EL (cell line): ENCODE data around the gene CNNM3.
"Not testable (repeated sequence)": the region's sequence is repeated elsewhere in the genome, so short reads cannot be mapped to it uniquely, and the experiment has no call there.

Experiments
- DNase-seq: peaks from one replicate; pipeline ENCODE4 v3.0.0-alpha.2; 2016

Gene CNNM3

GRCh38 chr2:96800061-96801004 lies 15.7 kb upstream of the CNNM3 start:
- DNase-seq: no peak

DNA sequence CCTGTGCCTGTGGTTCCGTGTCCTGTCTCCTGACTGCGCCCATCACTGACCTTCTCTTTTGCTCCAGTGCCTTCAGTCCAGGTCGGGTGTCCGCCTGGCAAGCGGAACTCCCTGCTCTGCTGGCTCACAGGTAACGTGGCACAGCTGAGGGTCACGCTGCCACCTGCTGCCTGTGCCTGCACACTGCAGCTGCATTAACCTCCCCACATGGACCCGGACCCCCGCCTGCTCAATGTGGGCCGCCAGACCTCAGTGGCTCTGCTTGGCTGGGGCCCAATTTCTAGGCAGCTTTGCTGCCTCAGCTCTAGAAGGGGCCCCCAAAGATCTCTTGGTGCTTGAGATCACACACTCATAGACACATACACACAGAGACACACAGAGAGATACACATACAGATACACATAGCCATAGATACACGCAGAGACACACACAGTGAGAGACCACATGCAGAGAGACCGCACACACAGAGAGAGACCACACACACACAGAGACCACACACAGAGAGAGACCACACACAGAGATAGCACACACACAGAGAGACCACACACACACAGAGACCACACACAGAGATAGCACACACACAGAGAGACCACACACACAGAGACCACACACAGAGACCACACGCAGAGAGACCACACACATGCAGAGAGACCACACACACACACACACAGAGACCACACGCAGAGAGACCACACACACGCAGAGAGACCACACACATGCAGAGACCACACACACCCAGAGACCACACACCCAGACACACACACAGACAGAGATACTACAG lies 14.9 kb upstream of the CNNM3 start:
- DNase-seq: peak; percentile 27

GRCh38 chr2:96801786-96802595 lies 14.1 kb upstream of the CNNM3 start:
- DNase-seq: no peak

- DNase-seq: no peak
Measured at GRCh38 chr2:96802721-96803120, 13.3 kb upstream of the CNNM3 start.

DNA sequence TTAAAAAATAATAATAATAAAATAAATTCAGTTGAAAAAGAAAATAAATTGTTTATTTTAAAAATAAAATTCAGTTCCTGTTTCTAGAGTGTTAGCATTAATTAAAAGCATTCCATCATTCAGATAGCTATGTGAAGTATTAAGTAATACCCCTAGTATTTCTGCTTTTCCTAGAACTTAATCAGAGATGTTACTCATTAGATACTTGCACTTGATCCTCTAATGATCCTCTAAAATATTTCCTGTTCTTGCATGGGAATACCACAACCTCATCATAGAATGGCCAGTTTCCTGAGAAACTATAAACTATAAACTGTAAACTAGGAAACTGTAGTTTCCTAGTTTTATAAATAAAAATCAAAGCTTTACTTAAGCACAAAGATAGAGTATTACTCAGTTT lies 11.1 kb upstream of the CNNM3 start:
- DNase-seq: no peak

- not testable (repeated sequence) for DNase-seq
Measured at GRCh38 chr2:96805946-96806345, 10.1 kb upstream of the CNNM3 start.

- no peak for DNase-seq
Measured at GRCh38 chr2:96806468-96807126, 9.5 kb upstream of the CNNM3 start.

GRCh38 chr2:96807127-96807471 lies 9.0 kb upstream of the CNNM3 start:
- no peak for DNase-seq

- no peak for DNase-seq
Measured at GRCh38 chr2:96808176-96808837, 7.8 kb upstream of the CNNM3 start.

GRCh38 chr2:96809216-96809882 lies 6.7 kb upstream of the CNNM3 start:
- DNase-seq: no peak

DNA sequence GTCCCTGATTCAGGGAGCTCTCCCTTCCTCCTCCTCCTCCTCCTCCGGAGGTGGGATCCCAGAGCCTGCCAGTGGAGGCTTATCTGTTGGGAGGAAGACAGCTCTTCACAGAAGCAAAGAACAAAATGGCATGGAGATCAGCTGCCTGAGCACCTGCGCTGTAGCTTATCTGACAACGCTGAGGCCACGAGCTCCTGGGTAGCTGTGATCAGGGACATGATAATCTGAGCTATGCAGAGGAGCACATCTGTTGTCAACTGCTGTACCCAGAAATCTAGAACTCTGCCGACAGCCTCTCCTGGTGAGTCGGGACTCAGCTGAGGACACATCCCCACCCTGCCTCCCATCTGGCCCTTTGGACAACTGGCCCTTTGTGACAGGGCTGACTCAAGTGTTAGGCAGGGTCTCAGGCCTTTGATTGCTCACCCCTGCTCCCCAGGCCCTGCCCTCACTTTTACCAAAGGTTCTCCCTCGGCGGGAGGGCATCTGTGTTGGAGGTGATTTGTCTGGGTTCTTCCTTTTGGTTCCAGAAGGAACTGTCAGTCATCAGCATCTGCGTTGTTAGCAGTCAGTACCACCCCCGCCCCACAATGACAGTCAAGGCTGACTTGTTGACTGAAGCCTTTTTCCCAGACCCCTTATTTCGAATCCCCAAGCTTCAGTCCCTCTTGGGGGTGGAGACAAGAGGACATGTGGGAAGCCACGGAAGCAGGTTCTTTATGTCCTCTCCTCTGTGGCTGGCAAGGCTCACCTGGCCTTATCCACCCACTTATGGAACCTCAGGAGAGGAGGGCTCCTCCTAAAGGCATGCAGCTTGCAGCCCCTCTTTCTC lies 5.9 kb upstream of the CNNM3 start:
- no peak for DNase-seq

GRCh38 chr2:96810783-96811192 lies 5.3 kb upstream of the CNNM3 start:
- DNase-seq: no peak

DNA sequence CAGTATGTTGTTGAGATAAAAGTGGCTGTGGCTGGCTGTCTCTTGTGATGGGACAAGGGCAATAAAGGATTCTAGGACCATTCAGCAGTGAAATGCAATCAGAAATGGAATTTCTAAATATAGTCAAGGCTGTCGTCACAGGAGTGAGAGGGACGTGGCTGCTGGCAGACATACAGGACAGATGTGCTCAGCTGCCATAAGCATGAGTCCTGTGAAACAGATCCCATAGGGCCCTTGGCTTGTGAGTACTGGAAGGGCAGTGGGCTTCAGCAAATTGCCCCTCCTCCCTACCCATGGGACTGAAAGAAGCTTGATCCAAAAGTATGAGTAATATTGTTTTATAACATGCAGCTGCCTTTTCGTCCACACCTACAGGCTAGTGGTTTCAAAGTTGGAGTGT lies 4.2 kb upstream of the CNNM3 start:
- no peak for DNase-seq

GRCh38 chr2:96813656-96814055 lies 2.4 kb upstream of the CNNM3 start:
- DNase-seq: no peak

GRCh38 chr2:96815326-96816126 lies 542 bp upstream of the CNNM3 start:
- peak; percentile 33 for DNase-seq

DNA sequence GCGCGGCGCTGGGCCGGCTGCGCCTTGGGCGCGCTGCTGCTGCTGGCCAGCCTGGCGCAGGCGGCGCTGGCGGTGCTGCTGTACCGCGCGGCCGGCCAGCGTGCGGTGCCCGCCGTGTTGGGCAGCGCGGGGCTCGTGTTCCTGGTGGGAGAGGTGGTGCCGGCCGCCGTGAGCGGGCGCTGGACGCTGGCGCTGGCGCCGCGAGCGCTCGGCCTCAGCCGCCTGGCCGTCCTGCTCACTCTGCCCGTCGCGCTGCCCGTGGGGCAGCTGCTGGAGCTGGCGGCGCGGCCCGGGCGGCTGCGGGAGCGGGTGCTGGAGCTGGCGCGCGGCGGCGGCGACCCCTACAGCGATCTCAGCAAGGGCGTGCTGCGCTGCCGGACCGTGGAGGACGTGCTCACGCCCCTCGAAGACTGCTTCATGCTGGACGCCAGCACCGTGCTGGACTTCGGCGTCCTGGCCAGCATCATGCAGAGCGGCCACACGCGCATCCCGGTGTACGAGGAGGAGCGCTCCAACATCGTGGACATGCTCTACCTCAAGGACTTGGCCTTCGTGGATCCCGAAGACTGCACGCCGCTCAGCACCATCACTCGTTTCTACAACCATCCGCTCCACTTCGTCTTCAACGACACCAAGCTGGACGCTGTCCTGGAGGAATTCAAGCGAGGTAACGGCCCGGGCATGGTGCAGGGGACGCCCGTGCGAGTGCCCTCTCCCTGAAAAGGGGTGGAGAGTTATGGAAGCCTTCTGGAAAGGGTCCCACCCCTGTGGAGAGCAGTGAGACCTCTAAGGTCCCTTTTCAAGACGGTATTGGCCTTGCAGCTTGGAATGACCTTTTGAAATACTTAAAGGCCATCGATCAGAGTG lies 1.0 kb downstream of the CNNM3 start:
- peak; percentile 35 for DNase-seq

- DNase-seq: no peak
Measured at GRCh38 chr2:96817882-96818281, 1.8 kb downstream of the CNNM3 start.

DNA sequence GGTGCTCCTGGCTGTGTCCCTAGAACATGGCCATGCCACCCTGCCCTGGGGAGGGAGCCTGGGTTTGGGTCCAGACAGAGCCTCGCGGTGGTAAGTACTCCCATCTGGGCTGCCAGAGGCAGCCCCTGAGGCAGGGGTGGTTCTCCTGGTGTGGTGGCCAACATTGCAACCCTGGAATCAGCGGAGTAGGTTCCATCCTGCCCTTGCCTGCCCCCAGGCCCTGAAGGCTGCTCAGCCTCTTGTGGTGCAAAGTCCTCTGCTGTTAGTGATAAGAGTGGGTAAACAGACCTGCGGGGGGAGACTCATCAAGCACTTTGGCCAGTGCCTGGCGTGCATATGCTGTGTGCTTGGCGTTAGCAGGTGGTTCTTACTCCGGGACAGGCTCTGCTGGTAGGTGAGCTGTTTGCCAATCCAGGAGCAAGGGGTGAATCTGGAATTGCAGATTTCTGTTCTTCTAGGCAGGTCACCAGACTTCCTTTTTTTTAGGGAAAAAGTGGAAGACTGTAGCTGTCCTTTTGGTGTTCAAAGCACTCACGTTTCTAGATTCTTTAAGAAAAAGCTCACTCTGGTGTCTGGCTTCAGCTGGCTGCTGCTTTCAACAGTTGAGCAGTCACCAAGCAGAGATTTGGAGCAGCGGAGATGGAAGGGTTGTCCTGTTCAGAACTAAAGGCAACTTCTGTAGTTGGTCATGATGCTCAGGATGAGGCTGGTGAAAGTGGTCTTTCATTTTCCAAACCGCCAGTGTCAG lies 3.2 kb downstream of the CNNM3 start:
- DNase-seq: no peak
